Embryonic facial prominence (tissue), 1 donor: ENCODE measurements around the gene GRK5.

ENCODE experiments used
- DNase-seq: peaks from one replicate; pipeline ENCODE4 v3.0.0-alpha.2; 2016; ENCODE audit errors: extremely low spot score

GRK5 gene

GRCh38 chr10:119360181-119360921, 153.0 kb downstream of the GRK5 start:
- DNase-seq: no peak

GRCh38 chr10:119361037-119361436, 153.7 kb downstream of the GRK5 start:
- DNase-seq: no peak

DNA sequence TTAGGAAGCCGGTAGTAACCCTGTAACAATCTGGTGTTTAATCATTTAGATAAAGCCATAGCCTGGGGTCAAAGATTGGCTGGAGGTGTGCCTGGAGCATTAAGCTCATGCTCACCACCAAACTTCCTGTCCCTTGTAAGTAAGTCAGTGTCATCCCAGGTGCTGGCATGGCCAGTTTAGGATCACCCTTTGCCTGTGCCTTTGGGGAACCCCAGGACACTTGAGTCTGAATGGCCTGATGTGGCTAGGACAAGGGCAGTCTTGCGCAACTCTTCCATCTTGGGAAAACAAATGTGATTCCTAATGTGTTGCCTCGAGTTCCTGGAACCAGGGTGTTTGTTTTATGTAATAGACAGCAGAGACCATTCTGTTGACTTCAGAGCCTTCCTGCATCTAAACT, 154.8 kb downstream of the GRK5 start:
- DNase-seq: no peak

- DNase-seq: peak; percentile 84
These were observed 157.6 kb downstream of the GRK5 start for GRCh38 chr10:119364645-119365600.

- no peak for DNase-seq
These were observed 158.6 kb downstream of the GRK5 start for GRCh38 chr10:119365773-119366599.

GRCh38 chr10:119367841-119368549, 160.6 kb downstream of the GRK5 start:
- DNase-seq: no peak

DNA sequence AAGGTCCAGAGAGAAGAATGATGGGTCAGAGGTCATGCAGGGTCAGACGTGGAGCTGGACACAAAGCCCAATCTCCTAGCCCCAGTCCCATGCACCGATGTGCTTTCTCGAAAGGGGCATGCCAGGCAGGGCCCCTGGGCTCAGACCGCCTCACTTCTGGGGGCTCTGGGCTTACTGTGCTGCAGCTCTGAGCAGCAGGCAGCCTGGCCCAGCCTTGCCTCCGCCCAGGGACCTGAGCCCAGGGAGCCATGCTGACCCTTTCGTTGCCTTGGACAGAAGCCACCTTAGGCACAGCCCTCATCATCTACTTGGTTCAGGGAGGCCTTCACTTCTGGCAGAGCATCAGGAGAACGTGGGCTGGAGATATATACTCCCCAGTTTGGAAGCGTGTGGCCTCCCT, 161.2 kb downstream of the GRK5 start:
- DNase-seq: no peak

DNA sequence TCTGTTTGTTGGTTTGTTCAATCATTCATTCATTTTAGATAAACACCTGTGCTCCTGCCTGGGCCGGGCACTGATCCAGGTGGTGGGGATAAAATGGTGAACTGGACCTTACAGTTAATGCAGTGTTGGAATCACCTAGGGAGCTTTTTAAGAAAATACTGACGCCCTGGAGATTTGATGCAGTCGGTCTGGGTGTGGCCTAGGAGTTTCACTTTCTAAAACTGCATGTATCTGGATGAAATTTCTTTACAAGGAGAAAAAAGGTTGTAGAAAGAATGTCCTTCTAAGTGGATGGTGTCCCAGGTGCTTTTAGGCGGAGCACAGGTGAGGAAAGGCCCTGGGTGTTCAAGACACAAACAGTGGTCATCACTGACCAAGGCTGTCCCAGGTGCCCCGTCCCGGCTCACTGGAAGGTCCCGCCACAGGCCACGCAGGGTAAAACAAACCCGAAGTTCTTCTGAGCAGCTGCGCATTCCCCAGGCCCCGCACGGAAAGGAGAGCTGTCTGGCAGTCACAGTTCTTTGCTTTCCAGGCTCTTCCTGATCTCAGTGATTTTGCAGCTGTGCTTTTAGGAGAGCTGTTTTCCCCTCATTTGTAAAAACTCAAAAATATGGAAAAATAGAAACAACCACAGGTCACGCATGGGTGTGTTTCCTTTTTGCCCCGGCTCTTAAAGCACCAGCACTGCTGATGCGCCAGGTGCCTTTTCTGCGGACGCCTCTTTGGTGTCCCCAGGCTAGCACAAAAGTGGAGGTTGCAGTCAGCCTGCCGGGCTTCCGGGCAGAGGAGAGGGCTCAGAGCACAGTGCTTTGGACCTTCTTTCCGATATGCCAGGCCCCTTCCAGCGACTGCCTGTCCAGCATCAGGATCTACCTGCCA, 161.9 kb downstream of the GRK5 start:
- peak; percentile 67 for DNase-seq

DNA sequence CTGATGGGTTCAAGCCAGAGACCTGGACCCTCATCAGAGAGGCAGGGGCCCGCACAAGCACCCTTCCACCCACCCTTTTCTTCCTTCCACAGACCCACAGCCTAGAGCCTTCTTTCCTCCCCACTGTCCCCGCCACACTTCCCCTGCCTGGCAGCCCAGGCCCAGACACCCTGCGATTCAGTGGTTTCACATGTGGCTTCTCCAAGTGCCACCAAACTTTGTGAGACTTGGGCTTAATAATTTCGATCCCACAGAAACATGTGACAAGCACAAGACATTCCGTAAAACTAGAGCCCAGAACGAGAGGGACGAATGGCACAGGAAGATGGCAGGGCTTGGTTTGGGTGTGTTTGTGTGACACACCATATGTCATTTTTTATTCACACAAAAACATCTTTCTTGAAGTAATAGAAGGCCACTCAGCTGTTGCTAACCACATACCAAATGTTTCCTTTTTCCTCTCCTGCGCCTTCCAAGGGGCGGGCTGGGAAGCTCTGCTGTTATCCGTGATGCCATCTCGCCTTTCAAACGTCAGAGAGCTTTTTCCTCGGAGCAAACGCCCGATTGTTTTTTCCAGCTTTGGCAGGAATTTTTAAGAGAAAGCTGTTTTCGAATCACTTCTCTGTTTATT, 162.9 kb downstream of the GRK5 start:
- peak; percentile 80 for DNase-seq

DNA sequence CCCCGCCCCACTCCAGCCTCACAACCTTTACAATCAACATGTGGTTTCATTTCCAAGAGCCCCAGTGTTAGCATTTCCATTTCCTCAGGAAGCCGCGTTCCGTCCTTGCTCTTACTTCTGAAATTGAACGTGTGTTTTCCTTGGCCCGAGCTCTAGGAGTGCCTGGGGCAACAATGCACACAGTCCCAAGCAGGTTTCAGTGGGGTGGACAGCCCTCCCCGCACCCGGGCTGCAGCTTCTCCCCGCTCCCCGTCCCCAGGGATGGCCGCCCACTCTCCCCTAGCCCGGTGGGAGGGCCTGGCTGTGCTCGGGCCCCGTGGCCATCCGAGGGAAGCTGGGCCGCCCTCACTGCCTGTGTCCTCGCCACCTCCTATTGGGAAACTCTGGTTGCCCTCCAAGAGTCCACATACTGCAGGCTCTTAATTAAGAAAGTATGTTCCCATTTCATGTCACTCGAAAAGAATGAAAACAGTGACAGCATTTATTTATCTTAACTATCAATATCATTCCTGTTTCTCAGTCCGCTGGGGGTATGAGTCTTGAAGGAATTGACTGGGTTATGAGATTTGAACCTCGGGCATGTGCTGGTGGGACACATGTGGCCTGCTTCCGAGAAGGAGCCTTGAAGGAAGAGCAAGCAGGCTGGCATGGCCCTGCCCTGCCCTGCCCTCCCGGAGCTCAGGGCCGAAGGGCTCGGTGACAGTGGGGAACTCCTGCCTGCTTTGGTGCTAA, 163.8 kb downstream of the GRK5 start:
- peak; percentile 53 for DNase-seq

- DNase-seq: no peak
These were observed 164.6 kb downstream of the GRK5 start for GRCh38 chr10:119371704-119372663.

GRCh38 chr10:119373294-119374102, 166.1 kb downstream of the GRK5 start:
- no peak for DNase-seq

- DNase-seq: no peak
These were observed 166.9 kb downstream of the GRK5 start for GRCh38 chr10:119374236-119374635.

DNA sequence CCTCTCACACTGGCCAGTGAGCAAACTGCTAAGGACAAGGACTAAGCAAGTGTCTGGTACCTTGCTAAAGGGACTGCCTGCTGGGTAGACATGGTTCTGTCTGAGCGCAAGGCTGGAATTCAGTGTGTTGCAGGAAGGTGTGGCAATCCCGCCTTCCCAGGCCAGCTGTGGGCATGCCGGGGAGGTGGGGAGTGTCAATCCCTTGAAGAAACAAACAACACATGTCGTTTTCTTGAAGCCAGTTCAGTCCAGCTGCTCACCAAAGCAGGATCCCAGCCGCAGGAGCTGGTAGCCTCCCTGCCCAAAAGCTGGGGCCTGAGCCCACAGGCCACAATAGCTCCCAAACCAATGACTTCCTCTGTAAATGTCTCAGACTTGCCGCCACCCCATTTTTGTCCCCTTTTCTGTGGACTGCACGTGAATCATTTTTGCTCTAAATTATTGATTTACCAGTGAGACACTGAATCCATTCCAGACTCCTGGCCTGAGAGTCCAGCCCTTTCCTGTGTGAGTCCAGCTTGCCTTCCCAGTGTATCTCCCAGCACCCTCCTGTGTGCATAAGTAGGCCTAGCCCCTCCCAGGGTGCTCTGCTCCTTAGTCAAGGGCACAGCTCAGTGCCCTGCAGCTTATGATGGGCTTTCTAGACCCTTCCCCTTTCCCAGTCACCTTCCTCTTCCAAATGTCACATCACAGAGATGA, 168.4 kb downstream of the GRK5 start:
- DNase-seq: no peak

GRCh38 chr10:119377451-119377957, 170.1 kb downstream of the GRK5 start:
- DNase-seq: no peak
